ENCODE data around the gene MANBA. TPM values are rescaled to one million over a fixed set of nuclear protein-coding genes. Genes with fewer than 3 reads are reported as not detected.

MANBA gene
- total RNA-seq, 1 experiment from 2014 or later, result 14.5 TPM

DNA sequence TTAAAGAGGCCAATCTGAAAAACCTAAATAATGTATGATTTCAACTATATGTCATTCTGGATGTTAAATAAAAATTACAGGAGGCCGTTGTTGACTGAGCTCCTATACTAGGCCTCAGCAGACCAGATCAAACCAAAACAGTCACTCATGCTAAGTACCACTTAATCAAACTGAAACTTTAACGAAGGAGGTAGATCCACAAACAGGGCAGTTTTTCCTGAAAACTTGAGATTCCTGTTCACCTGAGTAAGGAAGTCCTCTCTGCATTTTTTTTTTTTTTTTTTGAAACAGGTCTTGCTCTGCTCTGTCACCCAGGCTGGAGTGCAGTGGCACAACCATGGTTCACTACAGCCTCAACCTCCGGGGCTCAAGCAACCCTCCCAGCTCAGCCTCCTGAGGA is 27.7 kb downstream of the MANBA start:
- no TSS peak for BruUV-seq (replicated peaks)

GRCh38 chr4:102732678-102733077 is 28.1 kb downstream of the MANBA start:
- Histone ChIP-seq H3K27ac (ENCODE audit: low read length) (no peak overlapping the region), H3K4me1 (ENCODE audit: control insufficient read depth, insufficient read depth, low read length) (peaks cover 5% of the 10 kb centered on the region; the same call in 1 of the 2 replicates), H3K9me3 (ENCODE audit: control insufficient read depth, insufficient read depth, low read depth, low read length) (no peaks in the 10 kb centered on the region), H3K27me3 (ENCODE audit: control insufficient read depth, insufficient read depth, low read length) (no peaks in the 10 kb centered on the region), H3K36me3 (ENCODE audit: control insufficient read depth, insufficient read depth, low read length) (no peaks in the 10 kb centered on the region), H3K4me3 (ENCODE audit: low read depth in 2 of 2, low read length in 2 of 2) (no peak overlapping the region)
- intact Hi-C loops (cut with micrococcal nuclease; ENCODE audit: unreplicated experiment), result no loop called here
- CTCF ChIA-PET, result no interaction called here
- in situ Hi-C loops (cut with HindIII; ENCODE audit: low pct_unique_long_range_greater_than_20kb, low sequenced_read_pairs), result no loop called here
- TF ChIP-seq REST (IDR thresholded peaks at IDR 0.05; ENCODE audit: insufficient read depth in 1 of 2, low read depth in 2 of 2, low read length in 1 of 2) (no peak), SIN3A (IDR thresholded peaks at IDR 0.05; ENCODE audit: borderline replicate concordance, insufficient read depth, low read depth, low read length) (no peak), POLR2AphosphoS5 (IDR thresholded peaks at IDR 0.05; ENCODE audit: low read depth, low read length) (no peak), TCF7L2 (IDR thresholded peaks at IDR 0.05; ENCODE audit: low read depth, low read length) (no peak)
- TF ChIP-seq, protein P1, sequence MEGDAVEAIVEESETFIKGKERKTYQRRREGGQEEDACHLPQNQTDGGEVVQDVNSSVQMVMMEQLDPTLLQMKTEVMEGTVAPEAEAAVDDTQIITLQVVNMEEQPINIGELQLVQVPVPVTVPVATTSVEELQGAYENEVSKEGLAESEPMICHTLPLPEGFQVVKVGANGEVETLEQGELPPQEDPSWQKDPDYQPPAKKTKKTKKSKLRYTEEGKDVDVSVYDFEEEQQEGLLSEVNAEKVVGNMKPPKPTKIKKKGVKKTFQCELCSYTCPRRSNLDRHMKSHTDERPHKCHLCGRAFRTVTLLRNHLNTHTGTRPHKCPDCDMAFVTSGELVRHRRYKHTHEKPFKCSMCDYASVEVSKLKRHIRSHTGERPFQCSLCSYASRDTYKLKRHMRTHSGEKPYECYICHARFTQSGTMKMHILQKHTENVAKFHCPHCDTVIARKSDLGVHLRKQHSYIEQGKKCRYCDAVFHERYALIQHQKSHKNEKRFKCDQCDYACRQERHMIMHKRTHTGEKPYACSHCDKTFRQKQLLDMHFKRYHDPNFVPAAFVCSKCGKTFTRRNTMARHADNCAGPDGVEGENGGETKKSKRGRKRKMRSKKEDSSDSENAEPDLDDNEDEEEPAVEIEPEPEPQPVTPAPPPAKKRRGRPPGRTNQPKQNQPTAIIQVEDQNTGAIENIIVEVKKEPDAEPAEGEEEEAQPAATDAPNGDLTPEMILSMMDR (IDR thresholded peaks at IDR 0.05), result no peak
- no peak for DNase-seq (ENCODE audit: low read depth, low spot score)
- BruUV-seq (replicated peaks), result no TSS peak
- POLR2A ChIA-PET, result no interaction called here
- ATAC-seq, result no peak

More for the DNA sequence above, 27.7 kb downstream of the MANBA start:
- Histone ChIP-seq H3K36me3 (ENCODE audit: control insufficient read depth, insufficient read depth, low read length) (no peaks in the 10 kb centered on the region), H3K27me3 (ENCODE audit: control insufficient read depth, insufficient read depth, low read length) (no peaks in the 10 kb centered on the region), H3K27ac (ENCODE audit: low read length) (no peak overlapping the region), H3K9me3 (ENCODE audit: control insufficient read depth, insufficient read depth, low read depth, low read length) (no peaks in the 10 kb centered on the region), H3K4me3 (ENCODE audit: low read depth in 2 of 2, low read length in 2 of 2) (no peak overlapping the region), H3K4me1 (ENCODE audit: control insufficient read depth, insufficient read depth, low read length) (peaks cover 5% of the 10 kb centered on the region; the same call in 1 of the 2 replicates)
- ChIA-PET CTCF (no interaction called here), POLR2A (no interaction called here)
- intact Hi-C loops (cut with micrococcal nuclease; ENCODE audit: unreplicated experiment) (no loop called here), in situ Hi-C loops (cut with HindIII; ENCODE audit: low pct_unique_long_range_greater_than_20kb, low sequenced_read_pairs) (no loop called here)
- ATAC-seq (no peak), DNase-seq (ENCODE audit: low read depth, low spot score) (no peak)
- TF ChIP-seq REST (IDR thresholded peaks at IDR 0.05; ENCODE audit: insufficient read depth in 1 of 2, low read depth in 2 of 2, low read length in 1 of 2), result no peak
- TF ChIP-seq TCF7L2 (IDR thresholded peaks at IDR 0.05; ENCODE audit: low read depth, low read length), result no peak
- no peak for TF ChIP-seq POLR2AphosphoS5 (IDR thresholded peaks at IDR 0.05; ENCODE audit: low read depth, low read length)
- TF ChIP-seq SIN3A (IDR thresholded peaks at IDR 0.05; ENCODE audit: borderline replicate concordance, insufficient read depth, low read depth, low read length), result no peak
- TF ChIP-seq, protein P1 (IDR thresholded peaks at IDR 0.05), result no peak
